Measurements from ENCODE around the gene BORCS5. TPM values are rescaled to one million over a fixed set of nuclear protein-coding genes. Genes with fewer than 3 reads are reported as not detected.
A peak's percentile ranks its signal among the peaks of the same experiment; 100 is the strongest.

BORCS5 gene
- total and polyA plus RNA-seq, 2 of the 4 experiments (the other 2 are of a cell fraction), result 14.4 to 18.3 TPM

DNA sequence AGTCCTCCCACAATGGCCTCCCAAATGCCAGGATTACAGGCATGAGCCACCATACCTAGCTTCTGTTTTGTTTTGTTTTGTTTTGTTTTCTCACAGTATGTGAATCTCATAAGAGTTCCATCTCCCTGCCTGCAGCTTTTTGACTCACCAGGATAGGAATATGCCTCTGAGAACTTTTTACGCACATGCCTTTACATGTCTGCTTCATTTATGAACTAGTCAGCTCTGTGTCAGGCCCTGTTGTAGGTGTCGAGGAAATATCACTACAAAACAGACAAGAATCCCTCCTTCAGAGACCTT is 89.0 kb downstream of the BORCS5 start:
- Histone ChIP-seq H3K4me3 (ENCODE audit: insufficient read depth, low read depth, low read length) (no peak overlapping the region), H2AFZ (replicated peaks; ENCODE audit: low read length, poor library complexity) (no peak overlapping the region), H2AK9ac (replicated peaks; ENCODE audit: low read depth, low read length, poor library complexity) (no peak overlapping the region), H3K36me3 (ENCODE audit: control insufficient read depth, insufficient read depth, low read length) (no peaks in the 10 kb centered on the region), H4K91ac (ENCODE audit: insufficient read depth, low read depth, low read length) (no peak overlapping the region), H2BK20ac (ENCODE audit: low read depth, low read length) (0 out of 2 replicates have a peak overlapping the region, but pooled peaks have one; percentile 9), H4K20me1 (ENCODE audit: insufficient read depth, low read length) (no peaks in the 10 kb centered on the region), H3K27me3 (ENCODE audit: control insufficient read depth, insufficient read depth, low read length) (no peaks in the 10 kb centered on the region), H3K4me2 (ENCODE audit: low read depth, low read length) (no peak overlapping the region), H3K4ac (ENCODE audit: low read depth, low read length) (peak overlapping the region; percentile 18; the same call in 1 of the 2 replicates), H3K9me3 (ENCODE audit: control insufficient read depth, insufficient read depth, low read length) (no peaks in the 10 kb centered on the region), H4K5ac (ENCODE audit: low read depth, low read length) (no peak overlapping the region), H3K79me1 (ENCODE audit: low read depth in 1 of 2, low read length in 2 of 2) (peaks cover 0 to 9% of the 10 kb centered on the region in 2 experiments; a peak in 1 of 4 replicates), H2BK5ac (ENCODE audit: low read depth, low read length, poor library complexity, severe bottlenecking) (peak overlapping the region; percentile 36), H3K56ac (ENCODE audit: extremely low read depth, insufficient read depth, low read length) (no peak overlapping the region), H2BK120ac (ENCODE audit: low read depth, low read length) (no peak overlapping the region), H3K9me1 (ENCODE audit: insufficient read depth, low read length) (peaks cover 8% of the 10 kb centered on the region), H3K9ac (ENCODE audit: low read depth, low read length) (no peak overlapping the region), H2BK15ac (ENCODE audit: low read depth, low read length) (no peak overlapping the region), H3K23ac (ENCODE audit: low read depth, low read length) (no peak overlapping the region), H4K8ac (ENCODE audit: low read depth in 2 of 2, low read length in 2 of 2) (peak overlapping the region in 1 of 2 experiments; percentile 59; a peak in 1 of 4 replicates), H3K14ac (replicated peaks; ENCODE audit: low read depth, low read length) (0 out of 2 replicates have a peak overlapping the region, but pooled peaks have one; percentile 59), H3K27ac (ENCODE audit: insufficient read depth, low read length) (no peak overlapping the region), H3K4me1 (ENCODE audit: control insufficient read depth, insufficient read depth, low read length) (peaks cover 21% of the 10 kb centered on the region), H3K18ac (ENCODE audit: low read depth, low read length) (peak overlapping the region; percentile 57; the same call in 1 of the 2 replicates), H2AK5ac (ENCODE audit: low read depth, low read length) (no peak overlapping the region)
- dilution Hi-C loops (cut with HindIII; ENCODE audit: low sequenced_read_pairs, unreplicated experiment) (no loop called here), in situ Hi-C loops (cut with MboI; ENCODE audit: low sequenced_read_pairs) (no loop called here), intact Hi-C loops (cut with micrococcal nuclease) (no loop called here)
- WGBS, 2 experiments (ENCODE audit: extremely low coverage in 2 of 2, insufficient read length in 1 of 2), result no CpG with 5 or more reads among the region's 2 CpGs
- DNase-seq (peak; percentile 29), ATAC-seq (ENCODE audit: low read depth) (no peak)
- ChIA-PET CTCF (interaction anchor here (0.5 to 0.8 kb wide), 3 partner anchors 10 to 351 kb away, joined by 4 read pairs; no protein-coding TSS in a partner anchor), POLR2A (ENCODE audit: unreplicated experiment) (no interaction called here)
- BruUV-seq (replicated peaks), result no TSS peak
- TF ChIP-seq BHLHE40 (IDR thresholded peaks at IDR 0.05; ENCODE audit: low read depth, low read length), result no peak
- TF ChIP-seq NFE2L2 (IDR thresholded peaks at IDR 0.05; ENCODE audit: low read depth, low read length), result no peak
- TF ChIP-seq CEBPB (IDR thresholded peaks at IDR 0.05; ENCODE audit: low read depth, low read length), result no peak
- TF ChIP-seq SMC3 (IDR thresholded peaks at IDR 0.05; ENCODE audit: low read depth, low read length), result no peak
- TF ChIP-seq MAZ (IDR thresholded peaks at IDR 0.05; ENCODE audit: borderline replicate concordance, low read depth, low read length), result no peak
- TF ChIP-seq, protein P1, sequence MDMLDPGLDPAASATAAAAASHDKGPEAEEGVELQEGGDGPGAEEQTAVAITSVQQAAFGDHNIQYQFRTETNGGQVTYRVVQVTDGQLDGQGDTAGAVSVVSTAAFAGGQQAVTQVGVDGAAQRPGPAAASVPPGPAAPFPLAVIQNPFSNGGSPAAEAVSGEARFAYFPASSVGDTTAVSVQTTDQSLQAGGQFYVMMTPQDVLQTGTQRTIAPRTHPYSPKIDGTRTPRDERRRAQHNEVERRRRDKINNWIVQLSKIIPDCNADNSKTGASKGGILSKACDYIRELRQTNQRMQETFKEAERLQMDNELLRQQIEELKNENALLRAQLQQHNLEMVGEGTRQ (IDR thresholded peaks at IDR 0.05; ENCODE audit: low read depth, low read length), result no peak
- no peak for TF ChIP-seq RAD21 (IDR thresholded peaks at IDR 0.05; ENCODE audit: low read length)
- TF ChIP-seq, protein P2, sequence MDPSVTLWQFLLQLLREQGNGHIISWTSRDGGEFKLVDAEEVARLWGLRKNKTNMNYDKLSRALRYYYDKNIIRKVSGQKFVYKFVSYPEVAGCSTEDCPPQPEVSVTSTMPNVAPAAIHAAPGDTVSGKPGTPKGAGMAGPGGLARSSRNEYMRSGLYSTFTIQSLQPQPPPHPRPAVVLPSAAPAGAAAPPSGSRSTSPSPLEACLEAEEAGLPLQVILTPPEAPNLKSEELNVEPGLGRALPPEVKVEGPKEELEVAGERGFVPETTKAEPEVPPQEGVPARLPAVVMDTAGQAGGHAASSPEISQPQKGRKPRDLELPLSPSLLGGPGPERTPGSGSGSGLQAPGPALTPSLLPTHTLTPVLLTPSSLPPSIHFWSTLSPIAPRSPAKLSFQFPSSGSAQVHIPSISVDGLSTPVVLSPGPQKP (IDR thresholded peaks at IDR 0.05; ENCODE audit: borderline replicate concordance, low read depth, low read length), result no peak
- no peak for TF ChIP-seq FOS (IDR thresholded peaks at IDR 0.05; ENCODE audit: low read depth, low read length)

All from IMR-90 (cell line).